Kidney epithelial cell (primary cell): ENCODE data around the gene ALS2. TPM values are rescaled to one million over a fixed set of nuclear protein-coding genes. Genes with fewer than 3 reads are reported as not detected.

ENCODE experiments used
- DNase-seq: peaks from one replicate; pipeline ENCODE4 v3.0.0-alpha.2; 2010; ENCODE audit warnings: low read depth
- H3K27me3 ChIP-seq: 2 replicates; pipeline ENCODE4 v1.6.0; 2011; ENCODE audit warnings: low read length; ENCODE audit not compliant: control insufficient read depth, insufficient read depth
- H3K36me3 ChIP-seq: 2 replicates; pipeline ENCODE4 v1.5.1; 2011; ENCODE audit warnings: low read length; ENCODE audit not compliant: control insufficient read depth, insufficient read depth
- H3K4me3 ChIP-seq: 2 replicates; pipeline ENCODE4 v1.5.1; 2011; ENCODE audit warnings: low read depth, mild to moderate bottlenecking, control low read depth, low read length
- CTCF ChIP-seq: IDR thresholded peaks from 2 replicates; pipeline ENCODE4 v1.5.1; 2011; ENCODE audit warnings: mild to moderate bottlenecking, moderate library complexity, low read length, control low read depth, inconsistent platforms; ENCODE audit not compliant: insufficient read depth, poor library complexity, severe bottlenecking
- total RNA-seq: library from RNA; depleted of rRNA; stranded (reverse); fragments of >200 nt; gene quantifications from 2 replicates; pipeline ENCODE4 v1.2.3, GENCODE V29; 2015

ALS2 gene
- 24.9 and 25.6 TPM in 2 replicates for total RNA-seq

GRCh38 chr2:201780674-201781493 lies at the start of gene ALS2:
Gene ALS2, minus strand, starts transcription at chr2:201780933. Its CDS starts 12,048 bp downstream, at chr2:201768885.
- DNase-seq: peak; percentile 99
- no peak for TF ChIP-seq CTCF
- Histone ChIP-seq H3K36me3 (no peaks in the 10 kb centered on the region), H3K4me3 (peak within 1 kb of the TSS; percentile 81), H3K27me3 (no peaks in the 10 kb centered on the region)

GRCh38 chr2:201828220-201828619 lies 47.5 kb upstream of the ALS2 start:
- no peaks in the 10 kb centered on the region for H3K27me3 ChIP-seq
- DNase-seq: no peak
- no peak for TF ChIP-seq CTCF
- no peak overlapping the region for H3K4me3 ChIP-seq
- H3K36me3 ChIP-seq: no peaks in the 10 kb centered on the region

GRCh38 chr2:201827621-201828020 lies 46.9 kb upstream of the ALS2 start:
- TF ChIP-seq CTCF: no peak
- Histone ChIP-seq H3K4me3 (no peak overlapping the region), H3K27me3 (no peaks in the 10 kb centered on the region), H3K36me3 (no peaks in the 10 kb centered on the region)
- no peak for DNase-seq

GRCh38 chr2:201824212-201824611 lies 43.5 kb upstream of the ALS2 start:
- TF ChIP-seq CTCF: no peak
- Histone ChIP-seq H3K27me3 (no peaks in the 10 kb centered on the region), H3K4me3 (no peak overlapping the region), H3K36me3 (no peaks in the 10 kb centered on the region)
- DNase-seq: no peak

- Histone ChIP-seq H3K4me3 (no peak overlapping the region), H3K36me3 (no peaks in the 10 kb centered on the region), H3K27me3 (no peaks in the 10 kb centered on the region)
- TF ChIP-seq CTCF: no peak
- no peak for DNase-seq
Measured at GRCh38 chr2:201821080-201821479, 40.3 kb upstream of the ALS2 start.
